DMS 273 treated with DMSO at 0.1 percent for 48 hours (cell line): Measurements from ENCODE around the gene KCTD17.

Experiments used
- DNase-seq: peaks from one replicate; lab custom pipeline; 2025; lab: John Stamatoyannopoulos, UW

Gene KCTD17

DNA sequence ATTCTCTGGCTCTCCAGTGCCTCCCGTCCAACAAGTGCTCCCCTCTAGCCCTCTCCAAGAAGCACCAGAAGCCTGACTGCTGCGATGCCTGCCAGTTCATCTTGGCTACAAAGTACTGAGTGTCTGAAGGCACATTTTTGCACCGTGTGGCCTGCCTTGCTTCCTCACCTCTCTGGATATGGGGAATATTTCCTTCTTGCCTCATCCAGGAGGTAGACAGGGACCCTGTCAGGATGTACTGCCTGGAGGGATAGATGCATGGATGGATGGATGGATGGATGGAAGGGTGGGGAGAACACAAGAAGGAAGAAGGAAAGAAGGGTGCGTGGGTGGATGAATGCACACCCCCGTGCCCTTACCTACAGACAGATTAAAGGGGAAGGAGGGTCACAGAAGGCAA lies 27.6 kb downstream of the KCTD17 start:
- no peak for DNase-seq

DNA sequence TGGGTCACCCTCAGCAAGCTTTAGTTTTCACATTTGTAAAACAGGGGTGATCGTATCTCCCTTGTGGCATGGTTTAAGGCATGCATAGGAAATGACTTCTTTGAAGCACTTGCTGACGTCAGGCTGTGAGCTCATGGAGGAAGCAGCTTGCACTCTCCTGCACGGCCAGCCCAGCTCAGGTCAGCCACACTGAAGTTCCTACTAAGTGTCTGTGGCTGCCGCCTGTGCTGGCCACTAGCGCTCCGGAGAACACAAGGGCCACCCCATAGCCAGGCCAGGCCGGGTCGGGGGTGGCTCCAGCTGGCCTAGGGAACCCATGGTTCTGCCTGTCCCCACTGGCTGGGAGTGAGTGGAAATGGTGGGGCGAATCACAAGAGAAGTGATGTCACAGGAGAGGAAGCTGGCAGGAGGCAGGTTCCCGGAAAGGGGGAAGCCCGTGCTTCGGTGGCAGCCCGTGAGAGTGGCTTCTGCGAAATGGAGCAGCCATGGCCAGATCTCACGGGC lies 28.2 kb downstream of the KCTD17 start:
- DNase-seq, result no peak

DNA sequence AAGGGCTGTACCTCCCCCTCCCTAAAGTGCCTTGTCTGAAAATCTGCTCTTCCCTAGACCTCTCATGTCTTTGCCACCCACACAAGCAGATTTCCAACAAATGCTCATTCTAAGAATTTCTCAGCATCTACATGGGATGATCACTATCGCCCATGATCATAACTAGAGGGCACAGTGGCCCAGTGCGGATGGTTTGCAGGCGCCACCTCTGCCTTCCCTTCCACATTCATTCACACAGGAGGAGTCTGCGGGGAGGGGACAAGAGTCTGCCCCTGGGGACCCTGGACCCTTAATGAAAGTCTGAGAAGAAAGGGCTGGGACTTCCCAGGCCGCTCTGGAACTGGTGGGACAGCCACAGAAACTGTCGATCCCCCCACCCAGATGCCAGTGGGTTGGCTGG lies 28.9 kb downstream of the KCTD17 start:
- no peak for DNase-seq

DNA sequence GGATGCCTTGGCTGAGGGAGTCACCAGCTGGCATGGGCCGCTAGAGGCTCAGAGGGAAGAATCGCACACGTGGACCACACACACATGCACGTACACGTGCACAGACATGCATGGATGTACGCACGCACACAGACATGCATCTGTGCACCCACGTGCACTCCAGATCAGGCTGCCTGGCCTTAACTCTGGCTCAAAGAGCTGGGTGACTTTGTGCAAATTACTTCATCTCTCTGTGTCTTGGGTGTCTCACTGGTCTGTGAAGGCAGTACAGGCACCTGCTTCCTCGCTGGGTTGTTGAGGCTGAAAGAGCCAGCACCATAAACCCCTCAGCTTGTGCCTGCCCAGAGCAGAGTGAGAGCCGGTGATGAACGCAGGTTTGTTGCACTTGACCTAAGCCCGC lies 29.3 kb downstream of the KCTD17 start:
- DNase-seq, result no peak

DNA sequence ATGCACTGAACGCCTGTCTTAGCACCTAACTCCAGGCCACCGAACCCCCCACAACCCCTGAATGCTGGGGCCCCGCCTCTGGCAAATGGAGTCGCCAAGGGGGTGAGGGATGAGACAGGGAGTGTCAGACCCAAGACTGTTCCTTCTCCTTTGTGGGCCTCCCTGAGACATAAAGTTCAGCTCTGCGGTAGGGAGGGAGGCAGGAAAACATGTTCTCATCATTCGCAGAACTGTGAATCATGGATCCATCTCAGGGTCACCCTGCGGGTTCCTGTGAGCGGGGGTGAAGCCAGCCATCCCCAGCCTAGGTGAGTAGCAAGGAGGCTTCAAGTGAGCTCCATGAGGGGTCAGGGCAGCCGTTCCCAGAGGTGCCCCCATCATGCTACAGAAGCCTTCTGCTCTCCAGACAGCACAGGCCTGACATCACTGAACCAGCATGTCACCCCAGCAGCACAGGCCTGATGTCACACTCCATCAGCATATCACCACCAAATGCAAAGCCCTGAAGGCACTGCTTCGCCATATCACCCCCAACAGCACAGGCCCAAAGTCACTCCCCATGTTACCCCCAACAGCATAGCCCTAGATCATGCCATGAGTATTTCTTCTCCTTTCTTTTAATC lies 30.8 kb downstream of the KCTD17 start:
- no peak for DNase-seq

DNA sequence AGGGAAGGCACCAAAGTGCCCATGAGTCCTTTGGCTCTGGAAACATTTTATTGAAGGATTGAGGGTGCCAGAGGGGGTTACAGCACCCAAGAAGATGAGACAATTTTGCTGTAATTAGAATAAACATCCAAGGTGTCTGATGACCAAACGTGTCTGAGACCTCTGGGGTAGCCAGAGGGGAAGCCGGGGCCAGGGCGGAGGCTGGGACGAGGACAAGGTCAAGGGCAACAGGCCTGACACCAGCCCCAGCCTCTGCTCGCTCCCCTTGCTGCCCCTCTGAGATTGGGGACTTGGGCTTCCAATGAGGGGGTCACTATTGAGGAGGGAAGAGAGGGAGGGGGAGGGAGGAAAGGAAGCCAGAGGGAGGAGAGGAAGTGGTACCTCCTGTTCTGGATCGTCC lies 32.4 kb downstream of the KCTD17 start:
- no peak for DNase-seq

DNA sequence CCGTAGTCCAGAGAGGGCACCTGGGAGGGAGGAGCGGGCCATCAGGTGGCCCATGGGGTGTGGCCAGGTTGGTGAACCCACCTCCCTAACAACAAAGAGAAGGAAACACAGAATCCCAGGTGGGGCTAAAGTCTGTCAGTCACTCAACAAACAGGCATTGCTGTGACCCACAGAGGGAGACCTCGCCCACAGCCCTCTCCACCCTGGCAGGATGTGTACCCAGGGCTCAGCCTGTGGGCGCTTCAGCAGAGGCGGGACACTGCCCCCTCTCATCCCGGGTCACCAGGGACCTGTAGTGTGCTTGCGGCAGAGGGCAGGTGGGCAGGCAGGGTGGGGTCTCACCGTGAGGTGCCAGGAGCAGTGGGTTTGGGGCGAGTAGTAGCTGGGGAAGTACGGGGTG lies 32.8 kb downstream of the KCTD17 start:
- DNase-seq, result no peak

DNA sequence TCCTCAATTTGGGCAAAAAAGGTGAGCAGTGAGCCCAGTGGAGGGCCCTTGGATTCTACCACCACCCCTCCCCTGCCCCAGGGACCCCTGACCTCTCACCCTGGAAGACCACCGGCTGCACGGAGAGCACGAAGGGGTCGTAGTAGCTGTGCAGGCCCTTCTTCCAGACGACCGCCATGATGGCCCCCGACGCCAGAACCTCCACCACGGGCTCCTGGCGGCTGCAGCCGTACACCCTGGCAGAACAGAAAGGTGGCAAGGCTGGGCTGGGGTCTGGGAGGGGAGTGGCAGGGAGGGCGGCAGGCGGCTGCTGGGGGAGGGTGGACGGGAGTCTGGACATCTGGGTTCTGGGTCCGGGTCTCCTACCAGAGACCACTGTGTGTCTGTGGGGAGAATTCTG lies 34.6 kb downstream of the KCTD17 start:
- DNase-seq, result no peak

DNA sequence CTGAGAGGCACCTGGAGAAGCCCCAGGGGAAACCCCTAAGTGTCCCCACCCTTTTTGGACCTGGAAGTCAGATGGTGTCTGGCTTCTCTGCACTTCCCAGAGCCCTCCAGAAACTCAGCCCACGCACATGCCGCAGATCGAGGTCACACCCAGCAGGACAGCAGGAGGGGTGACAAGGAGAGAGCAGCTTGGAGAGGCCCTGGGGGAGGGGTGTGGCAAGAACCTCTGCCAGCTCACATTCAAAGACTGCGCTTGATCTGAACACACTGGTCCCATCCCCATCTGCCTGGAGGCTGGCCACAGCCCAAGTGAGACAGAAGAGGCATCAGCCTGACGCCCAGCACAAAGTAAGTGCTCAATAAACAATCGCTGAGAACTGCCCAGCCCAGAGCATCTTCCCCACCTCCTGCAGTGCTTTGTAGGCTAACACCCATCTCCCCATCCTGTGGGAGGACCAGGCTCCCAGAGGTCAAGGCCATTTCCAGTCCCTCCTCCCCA lies 36.6 kb downstream of the KCTD17 start:
- no peak for DNase-seq

DNA sequence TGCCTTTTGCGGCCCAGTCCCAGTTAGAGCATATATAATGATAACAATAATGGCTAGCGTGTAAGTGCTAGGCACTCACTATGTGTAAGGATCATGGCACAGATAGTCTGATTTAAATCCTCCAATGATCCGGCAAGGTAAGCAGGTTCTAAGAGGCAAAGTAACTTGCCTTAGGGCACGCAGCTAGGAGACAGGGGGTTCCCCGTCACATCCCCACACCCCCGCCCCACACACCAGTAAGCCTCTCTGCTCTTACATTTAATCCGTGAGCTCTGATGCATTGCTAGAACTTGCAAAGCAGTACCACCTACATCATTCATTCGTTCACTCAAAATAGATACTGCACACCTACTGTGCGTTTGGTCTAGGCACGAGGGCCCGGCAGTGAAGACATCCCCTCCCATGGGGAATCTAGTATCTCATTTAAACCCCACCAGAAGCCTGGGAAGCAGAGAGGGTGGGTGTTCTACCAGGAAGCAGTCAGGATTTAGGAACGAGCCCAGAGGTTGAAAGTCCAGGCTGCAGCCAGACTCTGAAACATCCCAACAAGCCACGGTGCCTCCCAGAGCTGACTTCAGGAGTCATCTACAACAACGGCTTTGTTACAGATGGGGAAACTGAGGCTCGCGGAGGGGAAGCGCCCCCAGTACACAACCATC lies 37.3 kb downstream of the KCTD17 start:
- no peak for DNase-seq

DNA sequence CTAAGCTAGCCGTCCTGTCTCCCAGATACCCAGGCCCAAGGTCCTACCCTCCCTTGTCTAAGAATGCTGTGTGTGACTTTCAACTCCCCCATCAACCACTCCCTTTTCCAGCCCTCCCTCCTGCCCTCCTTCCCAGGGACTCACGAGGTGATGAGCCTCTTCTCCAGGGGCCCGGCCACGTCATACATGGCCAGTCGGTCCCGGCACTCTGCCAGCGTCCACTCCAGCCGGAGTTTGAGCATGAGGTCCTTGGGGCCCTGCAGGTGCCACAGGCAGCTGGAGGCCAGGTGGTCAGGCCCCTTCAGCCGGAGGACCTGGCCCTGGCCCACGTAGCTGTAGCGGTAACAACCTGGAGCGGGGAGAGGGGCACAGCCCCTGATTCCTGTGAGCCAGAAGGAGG lies 37.9 kb downstream of the KCTD17 start:
- no peak for DNase-seq

DNA sequence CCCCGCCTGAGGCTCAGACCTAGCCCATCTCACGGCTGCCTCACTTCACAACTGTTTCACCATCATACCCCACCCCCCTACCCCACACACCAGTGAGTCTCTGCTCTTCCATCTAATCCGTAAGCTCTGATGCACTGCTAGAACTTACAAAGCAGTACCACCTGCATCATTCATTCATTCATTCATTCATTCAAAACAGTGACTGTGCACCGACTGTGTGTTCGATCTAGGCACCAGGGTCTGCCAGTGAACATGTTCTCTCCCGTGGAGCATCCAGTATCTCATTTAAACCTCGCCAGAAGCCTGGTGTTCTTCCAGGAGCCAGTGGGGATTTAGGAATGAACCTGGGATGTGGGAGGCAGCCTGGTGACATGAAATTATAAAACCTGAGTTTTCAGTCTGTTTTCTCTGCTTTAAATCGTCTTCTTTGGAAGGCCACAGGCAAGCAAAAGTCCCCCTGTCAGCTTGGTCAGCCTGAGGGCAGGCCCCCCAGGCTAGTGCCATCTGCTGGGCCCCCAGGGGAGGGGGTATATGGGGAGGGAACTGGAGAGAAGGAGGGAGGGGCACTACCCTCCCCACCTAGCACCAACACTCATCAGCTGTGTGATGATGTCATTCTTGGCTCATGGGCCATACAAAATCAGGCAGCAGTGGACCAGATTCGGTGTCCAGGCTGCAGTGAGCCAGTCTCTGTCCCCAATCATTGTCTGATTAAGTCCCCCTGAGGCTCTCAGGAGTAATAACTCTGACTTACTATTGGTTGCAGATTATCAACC lies 39.6 kb downstream of the KCTD17 start:
- no peak for DNase-seq

DNA sequence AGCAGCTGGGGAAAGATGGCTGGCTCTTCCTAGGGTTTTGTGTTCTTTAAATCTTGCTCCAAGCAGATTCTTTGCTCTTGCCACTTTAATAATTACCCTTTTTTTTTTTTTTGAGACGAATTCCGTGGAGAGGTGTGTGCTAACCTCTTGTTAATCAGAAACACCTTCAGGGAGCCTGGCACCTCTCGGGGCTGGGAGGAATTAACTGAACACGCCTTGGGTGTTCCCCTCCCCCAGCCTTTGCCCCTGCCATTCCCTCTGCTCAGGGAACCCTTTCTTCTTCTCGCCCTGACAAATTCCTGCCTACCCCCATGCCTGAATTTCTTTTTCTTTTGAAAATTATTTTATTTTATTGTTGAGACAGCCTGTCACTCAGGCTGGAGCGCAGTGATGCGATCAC lies 40.5 kb downstream of the KCTD17 start:
- DNase-seq, result no peak

DNA sequence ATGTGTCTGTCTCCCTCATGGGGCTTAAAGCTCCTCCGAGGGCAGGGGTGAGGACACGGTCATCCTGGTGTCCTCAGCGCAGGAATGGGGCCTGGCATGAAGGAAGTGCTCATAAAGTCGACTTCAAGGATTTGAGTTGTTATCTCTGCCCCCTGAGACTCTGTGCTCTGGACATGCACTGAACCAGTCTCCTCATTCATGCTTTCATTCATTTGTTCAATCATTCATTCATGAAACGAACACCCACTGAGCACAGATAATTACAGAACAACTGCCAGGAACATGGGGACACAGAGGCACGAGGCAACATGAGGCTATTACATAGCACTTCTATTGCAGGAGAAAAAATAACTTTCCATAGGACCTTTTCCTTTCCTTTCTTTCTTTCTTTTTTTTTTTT lies 41.5 kb downstream of the KCTD17 start:
- no peak for DNase-seq

DNA sequence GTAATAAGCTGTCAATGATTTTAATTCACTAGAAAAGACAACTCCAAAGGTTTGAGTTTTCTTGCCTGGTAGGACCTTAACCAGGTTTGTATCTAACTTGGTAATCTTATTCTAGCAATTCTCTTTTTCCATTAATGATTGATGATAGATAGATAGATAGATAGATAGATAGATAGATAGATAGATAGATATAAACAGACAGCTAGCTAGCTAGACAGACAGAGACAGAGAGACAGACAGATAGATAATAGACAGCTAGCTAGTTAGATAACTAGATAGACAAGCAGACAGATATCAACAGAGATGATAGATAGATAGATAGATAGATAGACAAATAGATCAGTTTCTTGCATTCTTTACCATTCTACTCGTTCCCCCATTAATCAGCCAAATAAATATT lies 42.7 kb downstream of the KCTD17 start:
- DNase-seq, result no peak

DNA sequence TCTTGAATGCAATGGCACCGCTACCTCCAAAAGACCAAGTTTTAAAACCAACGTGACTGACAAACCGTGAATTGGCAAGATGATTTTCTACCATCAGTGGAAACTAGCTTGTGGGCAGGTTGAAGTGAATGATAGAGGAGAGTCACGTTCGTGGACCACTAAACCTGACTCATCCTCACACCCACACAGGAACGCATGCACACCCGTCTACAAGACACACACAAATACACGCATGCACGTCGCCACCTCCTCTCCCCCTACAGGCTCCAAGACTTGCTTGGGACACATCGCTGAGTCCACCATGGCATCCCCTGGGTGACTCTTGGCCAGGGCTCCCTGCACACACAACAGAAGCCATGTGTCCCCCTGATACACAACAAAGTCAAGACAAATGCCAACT lies 43.6 kb downstream of the KCTD17 start:
- DNase-seq, result no peak

DNA sequence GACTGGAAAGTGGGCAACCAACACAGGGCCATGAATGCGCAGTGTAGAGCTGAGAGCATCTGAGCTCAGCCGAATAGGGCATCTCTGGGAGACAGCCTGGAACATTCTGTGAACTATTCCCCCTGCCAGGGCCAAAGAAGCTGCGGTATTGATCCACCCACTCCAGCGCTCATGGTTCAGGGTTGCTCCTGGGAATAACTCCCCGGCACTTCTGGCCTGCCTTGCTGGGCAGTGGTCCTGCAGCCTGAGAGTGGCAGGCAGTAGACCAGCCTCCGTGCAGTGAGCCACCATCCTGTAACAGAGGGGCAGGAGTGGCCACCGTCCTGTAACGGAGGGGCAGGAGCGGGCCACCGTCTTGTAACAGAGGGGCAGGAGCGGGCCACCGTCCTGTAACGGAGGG lies 45.8 kb downstream of the KCTD17 start:
- no peak for DNase-seq

DNA sequence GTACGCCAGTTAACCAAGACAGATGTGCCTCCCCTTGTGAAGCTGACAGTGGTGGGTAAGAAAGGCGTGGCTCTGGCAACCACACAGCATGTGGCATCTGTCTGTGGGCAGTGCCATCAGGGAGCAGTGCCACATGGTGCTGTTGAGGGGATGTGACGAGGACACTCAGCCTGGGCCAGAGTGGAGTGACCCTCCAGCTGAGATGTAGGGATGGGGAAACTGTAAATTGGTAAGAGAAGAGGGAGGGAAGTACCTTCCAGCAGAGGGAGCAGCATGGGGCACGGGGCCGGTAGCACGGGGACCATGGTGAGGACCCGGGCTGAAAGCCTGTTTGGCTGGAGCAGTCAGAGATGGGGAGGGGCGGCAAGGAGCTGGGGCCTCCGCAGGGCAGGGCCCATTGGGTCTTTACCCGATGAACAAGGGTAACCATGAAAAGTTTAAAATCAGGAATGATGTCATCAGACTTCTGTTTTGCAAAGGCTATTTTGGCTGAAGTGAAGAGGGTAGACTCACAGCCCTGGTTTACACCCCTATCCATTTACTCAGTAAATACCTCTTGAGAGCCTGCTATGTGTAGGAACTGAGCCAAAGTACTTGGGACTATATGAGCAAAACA lies 47.5 kb downstream of the KCTD17 start:
- no peak for DNase-seq

DNA sequence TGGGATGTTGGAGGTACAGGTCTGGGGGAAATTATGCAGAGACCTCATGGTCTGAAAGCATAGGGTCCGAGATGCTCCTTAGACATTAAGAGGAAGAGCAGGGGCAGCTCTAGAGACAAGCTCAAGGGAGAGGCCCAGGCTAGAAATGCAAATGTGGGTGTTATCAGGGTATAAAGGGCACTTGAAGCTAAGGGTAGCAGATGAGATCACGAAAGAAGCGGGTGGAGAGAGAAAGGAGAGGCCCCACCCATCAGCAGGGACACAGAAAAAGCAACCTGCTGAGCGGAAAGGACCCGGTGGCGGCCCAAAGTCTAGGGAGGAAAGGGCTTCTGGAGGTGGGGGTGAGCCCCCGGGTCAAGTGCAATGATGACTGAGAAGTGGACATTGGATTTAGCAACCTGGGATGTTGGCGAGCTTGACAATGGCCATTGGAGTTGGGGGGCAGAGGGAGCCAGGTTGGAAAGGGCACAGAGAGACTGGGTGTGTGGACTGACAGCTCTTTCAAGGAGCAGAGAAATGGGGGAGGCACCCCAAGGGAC lies 49.1 kb downstream of the KCTD17 start:
- no peak for DNase-seq

DNA sequence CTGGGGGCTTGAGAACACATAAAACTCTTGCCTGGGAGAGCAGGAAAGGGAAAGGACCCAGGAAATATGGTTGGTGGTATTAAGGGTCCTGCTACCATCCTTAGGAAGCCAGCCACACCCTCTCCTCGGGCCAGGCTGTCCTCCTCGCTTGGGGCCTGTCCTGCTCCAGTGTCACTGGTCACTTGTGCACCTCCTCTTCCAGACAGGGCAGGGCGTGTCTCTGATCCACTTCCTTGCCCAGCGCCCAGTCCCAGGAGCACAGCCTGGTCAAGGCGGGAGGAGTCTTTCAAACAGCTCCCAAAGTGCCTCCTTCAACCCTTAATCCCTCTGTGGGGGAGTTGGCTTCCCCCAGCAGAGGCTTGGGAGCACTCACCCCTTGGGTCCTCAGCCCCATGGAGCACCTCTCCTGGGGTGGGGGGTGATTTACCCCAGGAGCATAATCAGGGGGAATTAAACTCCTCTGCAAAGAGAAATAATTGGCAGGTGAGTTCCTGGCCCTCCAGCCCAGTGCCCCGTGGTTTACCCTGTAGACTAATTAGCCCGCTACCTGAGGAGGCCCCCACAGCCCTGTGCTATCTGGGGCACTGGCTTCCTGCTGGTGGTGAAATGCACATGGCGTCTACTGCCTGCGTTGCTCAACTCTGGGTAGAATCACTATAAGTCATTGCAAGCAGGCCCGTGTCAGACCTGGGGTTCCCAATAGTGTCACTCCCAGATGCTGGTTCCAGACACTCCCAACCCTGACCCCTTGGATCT lies 49.9 kb downstream of the KCTD17 start:
- DNase-seq, result no peak

DNA sequence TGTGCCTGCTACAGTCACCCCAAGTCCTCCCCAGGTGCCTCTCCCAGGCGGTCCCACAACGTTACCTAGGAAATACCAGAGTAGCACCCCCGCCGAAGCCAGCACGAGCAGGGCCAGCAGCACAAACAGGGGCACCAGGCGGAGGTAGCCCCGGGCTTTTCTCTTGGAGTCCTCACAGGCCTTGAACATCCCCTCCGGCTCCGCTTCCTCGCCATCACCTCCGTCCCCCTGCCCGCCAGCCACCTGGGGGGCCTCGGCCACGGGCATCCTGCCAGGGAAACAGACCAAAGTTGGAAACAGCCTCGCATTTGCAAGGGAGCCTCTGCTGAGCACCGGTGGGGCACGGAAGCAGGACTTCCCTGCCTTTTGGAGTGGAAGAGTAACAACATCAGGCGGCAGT lies 51.6 kb downstream of the KCTD17 start:
- no peak for DNase-seq
